NCI-H2227 treated with DMSO at 0.1 percent for 48 hours (cell line): ENCODE measurements around the gene GPR62.
"Not testable (repeated sequence)": the region's sequence is repeated elsewhere in the genome, so short reads cannot be mapped to it uniquely, and the experiment has no call there.

Experiments used
- DNase-seq: peaks from one replicate; lab custom pipeline; 2025; lab: John Stamatoyannopoulos, UW

GPR62 gene

GRCh38 chr3:51992017-51992682 is 37.0 kb downstream of the GPR62 start:
- DNase-seq = no peak

- not testable (repeated sequence) for DNase-seq
Measured at GRCh38 chr3:51993657-51994056, 38.5 kb downstream of the GPR62 start.

GRCh38 chr3:51994530-51994929 is 39.3 kb downstream of the GPR62 start:
- no peak for DNase-seq

DNA sequence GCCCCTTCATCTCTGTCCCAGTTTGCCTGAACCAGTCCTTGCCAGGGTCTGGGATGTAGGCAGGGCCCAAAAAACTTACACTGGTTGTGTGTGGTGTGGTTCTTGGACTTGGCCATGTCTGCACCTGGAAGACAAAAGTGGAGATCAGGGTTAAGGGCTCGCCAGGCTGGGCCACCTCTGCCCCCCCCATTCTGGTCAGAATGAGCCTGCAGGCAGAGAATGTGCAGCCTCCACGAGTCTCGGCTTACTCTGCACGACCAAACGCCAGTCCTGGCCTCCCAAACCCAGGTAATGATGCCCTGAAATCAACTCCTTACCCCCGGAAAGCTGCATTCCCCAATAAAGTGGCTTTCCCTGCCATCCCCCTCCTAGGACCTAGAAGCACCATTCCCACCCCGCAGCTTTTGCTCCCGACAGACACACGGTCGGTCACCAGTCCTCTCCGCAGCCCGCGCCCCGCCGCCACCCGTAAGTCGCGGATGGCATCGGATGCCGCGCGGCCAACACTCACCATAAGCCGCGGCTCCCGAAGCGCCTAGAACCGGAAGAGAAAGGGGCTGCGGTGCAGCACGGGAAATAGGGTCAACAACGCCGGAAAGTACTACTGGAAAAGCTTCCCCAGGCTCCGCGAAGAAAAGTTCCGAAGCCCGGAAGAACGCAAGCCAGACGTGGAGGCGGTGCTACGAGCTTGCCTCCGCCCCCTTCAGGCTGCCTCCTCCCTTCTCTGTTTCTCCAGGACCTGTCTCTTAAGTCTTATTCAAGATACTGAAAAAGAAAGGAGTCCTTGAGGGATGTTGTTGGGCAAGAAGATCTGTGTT is 40.4 kb downstream of the GPR62 start, which contains the start of gene RPL29:
RPL29 (minus strand) TSS at position 550 of the 818 bp plus-strand sequence; CDS start at position 116, 434 bp downstream.
- DNase-seq = peak; percentile 91

GRCh38 chr3:51997172-51997571 is 42.0 kb downstream of the GPR62 start:
- no peak for DNase-seq

DNA sequence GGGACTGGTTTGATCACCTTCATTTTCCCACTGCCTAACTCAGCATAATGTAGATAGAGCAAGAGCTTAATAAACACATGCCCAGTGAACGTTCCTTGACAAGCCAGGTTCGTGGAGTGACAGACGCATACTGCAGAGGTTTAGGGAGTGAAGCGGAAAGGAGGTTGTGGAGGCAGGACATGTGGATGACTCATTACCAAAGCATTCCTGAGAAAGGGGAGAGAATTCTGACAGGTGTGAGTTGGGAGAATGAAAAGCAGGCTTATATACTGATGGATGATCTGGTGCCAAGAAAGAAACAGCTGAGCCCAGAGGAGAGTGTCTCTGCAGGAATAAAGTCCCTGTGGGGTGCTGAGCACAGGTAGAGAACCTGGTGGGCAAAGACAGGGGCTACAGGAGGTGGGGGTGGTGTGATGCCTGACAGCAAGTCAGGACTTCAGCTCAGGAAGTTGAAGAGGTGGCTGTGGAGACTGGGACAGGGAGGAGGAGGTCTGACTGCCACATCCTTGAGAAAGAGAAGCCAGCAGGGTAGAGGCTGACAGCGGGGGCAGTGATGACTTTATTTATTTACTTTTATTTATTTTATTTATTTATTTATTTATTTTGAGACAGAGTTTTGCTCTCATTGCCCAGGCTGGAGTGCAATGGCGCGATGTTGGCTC is 42.9 kb downstream of the GPR62 start:
- no peak for DNase-seq

DNA sequence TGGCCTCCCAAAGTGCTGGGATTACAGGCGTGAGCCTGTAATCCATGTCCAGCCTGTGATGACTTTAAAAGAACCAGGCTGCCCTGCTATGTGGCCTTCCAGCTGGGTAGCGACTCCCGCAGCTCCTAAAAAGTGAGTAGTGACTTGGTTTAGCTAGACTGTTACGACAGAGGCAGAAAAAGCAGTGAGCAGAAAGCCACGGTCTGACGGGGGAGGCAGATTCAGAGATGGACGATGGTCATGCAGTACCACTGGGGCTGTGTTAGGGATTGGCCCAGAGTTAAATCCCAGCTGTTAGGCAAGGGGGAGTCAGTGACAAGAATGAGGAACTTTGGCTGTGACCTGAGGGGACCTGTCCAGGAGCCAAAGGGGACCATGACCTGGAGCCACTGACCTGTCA is 43.6 kb downstream of the GPR62 start:
- no peak for DNase-seq

- no peak for DNase-seq
Measured at GRCh38 chr3:51999846-52000245, 44.7 kb downstream of the GPR62 start.

GRCh38 chr3:52001443-52001974 is 46.3 kb downstream of the GPR62 start:
- peak; percentile 54 for DNase-seq

DNA sequence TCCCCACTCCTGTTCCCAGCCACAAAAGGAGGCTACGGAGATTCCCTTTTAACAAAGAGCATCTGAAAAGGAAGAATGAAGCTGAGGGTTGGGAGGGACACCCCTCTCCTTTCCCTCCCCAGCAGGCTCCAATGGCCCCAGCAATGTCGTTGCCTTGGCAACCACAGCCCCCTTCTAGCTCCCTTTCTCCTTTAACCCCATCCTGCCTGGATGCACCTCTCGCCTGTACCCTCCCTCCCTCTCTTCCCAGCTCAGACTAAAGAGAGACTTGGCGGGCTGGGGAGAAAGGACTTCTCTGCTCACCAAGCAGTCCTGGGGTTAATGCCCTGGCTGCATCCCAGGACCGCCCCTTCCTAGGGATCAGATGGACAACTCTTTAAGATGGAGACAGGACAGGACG is 47.6 kb downstream of the GPR62 start:
- DNase-seq = no peak

DNA sequence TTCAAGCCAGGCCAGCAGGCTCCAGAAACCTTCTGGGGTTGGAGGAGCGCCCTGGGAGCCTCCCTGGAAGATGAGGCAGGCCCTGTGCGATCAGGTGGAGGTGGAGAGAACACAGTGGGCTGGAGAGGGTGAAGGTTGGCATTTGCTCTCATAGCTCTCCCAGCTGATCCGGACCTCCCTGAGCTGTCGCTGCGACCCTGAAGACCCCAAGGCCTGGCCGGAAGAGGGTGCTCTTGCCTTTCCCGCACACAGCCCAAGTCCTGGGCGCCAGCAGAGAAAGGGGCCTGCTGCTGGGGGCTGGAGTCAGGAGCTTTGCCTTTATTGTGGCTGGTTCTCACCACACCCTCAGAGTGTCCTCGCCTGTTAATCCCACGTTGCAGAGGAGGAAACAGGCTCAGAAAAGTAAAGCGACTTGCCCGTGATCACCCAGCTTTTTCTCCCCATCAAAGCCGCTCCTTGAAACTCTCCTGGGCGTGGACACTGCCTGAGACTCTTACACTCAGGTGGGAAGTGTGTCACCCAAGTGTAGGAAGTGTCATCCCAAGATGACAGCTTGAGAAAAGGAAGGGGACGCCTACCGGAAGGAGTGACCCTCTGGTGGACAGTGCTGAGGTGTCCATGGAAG is 49.1 kb downstream of the GPR62 start:
- DNase-seq = no peak

DNA sequence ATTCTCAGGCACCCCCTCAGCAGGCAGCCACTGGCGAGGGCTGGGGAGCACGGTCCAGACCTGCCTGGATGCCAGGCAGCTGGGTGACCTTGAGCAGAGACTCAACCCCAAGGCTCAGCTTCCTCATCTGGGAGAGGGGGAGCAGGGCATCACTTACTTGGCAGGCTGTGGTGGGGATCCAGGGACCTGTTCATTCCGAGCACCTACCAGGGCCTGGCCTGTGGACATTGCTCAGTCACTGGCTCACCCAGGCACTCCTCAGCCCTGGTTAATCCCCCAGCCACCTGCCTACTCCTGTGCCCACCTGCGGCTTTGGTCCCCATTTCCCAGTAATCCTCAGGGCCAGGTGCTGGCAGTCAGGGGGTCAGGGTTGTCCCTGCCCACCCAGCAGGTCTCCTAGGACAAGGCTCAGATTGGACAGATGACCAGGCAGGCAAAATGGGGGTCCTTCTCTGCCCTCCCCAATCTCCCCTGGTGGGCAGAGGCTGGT is 49.8 kb downstream of the GPR62 start:
- no peak for DNase-seq

DNA sequence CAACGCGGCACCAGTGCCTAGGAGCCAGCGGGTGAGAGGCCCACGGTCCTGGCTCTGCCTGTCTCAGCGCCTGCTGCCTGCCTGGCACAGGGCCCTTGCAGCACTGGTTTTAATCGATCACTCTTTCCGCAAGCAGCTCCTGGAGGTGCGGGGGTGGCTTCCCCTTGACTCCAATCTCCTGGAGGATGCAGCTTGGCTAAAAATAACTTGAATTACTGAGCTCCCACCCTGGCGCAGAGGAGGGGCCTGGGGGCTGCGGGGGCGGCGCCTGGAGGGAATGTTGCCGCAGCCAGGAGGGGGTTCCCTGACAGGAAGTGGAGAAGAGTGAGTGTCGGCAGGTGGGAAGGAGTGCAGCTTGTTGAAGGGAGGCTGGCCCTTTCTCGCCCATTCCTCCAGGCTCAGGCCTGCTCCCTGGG is 50.4 kb downstream of the GPR62 start:
- DNase-seq = peak; percentile 54

GRCh38 chr3:52006017-52006819 is 51.0 kb downstream of the GPR62 start:
- DNase-seq = no peak

- no peak for DNase-seq
Measured at GRCh38 chr3:52006820-52007133, 51.6 kb downstream of the GPR62 start.
